ENCODE measurements around the gene HYLS1.

GRCh38 chr11:125934473-125934872 lies 47.0 kb downstream of the HYLS1 start:
- TF ChIP-seq CTCF (IDR thresholded peaks at IDR 0.05) (no peak), EP300 (IDR thresholded peaks at IDR 0.05) (no peak), POLR2A (IDR thresholded peaks at IDR 0.05) (no peak)

Data from tibial nerve (tissue), 4 donors.